Activated CD8-positive, alpha-beta memory T cell treated with anti-CD3 and anti-CD28 coated beads for 4 hours (primary cell): ENCODE measurements around the gene CACNA1C.
"Not testable (repeated sequence)": the region's sequence is repeated elsewhere in the genome, so short reads cannot be mapped to it uniquely, and the experiment has no call there.

Experiments used
- DNase-seq, 2 donors: peaks; one replicate each; pipeline ENCODE4 v3.0.0-alpha.2; 2020; ENCODE audit warnings: low read depth in 2 of 2

CACNA1C gene

DNA sequence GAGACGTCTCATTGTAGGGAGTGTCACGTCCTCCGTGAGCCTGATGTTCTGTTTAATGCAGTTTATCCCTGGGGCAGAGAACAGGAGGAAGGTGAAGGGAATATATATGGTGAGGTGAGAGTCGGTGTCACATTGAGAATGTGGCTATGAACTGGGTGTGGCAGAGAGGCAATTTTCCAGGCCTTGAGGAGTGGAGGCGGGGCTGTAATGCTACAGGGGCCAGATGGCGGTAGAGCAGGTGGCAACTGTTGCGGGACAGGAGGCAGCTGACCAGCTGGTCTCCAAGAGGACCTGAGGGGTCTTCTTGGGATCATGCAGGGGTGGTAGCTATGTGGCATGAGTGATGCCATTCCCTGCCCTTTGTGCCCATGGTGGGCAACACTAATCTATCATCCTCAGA, 59.6 kb downstream of the CACNA1C start:
- DNase-seq: no peak

DNA sequence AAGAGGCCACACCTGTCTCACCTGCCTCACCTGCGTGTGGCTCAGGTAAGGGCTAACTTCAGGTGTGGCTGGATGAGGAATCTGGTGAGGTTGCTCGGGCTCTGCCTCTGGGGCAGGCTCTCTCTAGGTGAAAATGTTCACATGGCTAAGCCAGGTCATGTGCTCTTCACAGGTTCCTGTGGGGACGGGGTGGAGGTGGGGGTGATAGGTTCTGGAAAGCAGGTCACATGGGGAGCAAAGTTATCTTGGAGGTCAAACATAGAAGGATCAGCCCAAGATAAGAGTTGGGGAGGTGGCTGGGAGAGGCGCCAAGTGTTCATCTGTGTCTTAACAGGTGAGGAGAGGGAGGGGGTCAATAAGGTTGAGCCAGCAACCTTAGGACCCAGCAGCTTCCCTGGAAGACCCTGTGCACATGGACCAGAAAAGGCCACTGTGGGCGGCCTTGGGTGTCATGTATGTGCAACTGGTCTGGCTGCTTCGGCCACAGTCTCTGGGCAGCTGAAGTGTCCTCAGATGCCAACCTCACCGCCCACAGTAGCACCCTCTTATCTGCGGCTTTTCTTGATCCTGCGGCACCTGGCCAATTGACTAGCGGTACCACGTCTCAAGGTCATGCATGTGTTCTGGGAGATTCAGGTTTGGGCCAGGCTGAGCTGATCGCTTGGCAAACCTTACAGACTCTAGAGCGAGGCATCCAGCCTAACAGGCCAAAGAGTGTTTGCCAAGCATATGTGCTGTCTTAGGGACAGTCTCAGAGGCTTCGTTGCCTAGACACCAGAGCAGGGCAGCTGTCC, 60.5 kb downstream of the CACNA1C start:
- no peak for DNase-seq

DNA sequence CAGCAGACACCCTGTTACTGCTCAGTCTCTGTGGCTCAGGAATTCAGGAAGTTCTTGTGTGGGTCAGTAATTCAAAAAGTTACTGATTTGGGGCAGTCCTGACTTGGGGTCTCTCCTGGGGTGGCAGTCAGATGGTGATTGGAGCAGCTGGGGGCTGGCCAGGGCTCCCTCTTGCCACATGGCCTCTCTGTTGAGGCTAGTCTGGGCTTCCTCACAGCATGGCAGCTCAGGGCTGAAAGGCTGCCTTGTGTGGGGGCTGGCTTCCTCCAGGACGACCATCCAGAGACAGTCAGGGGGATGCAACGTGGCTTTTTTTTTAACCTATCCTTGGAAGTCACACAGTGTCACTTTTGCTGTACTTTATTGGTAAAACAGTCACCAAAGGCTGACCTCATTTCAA, 61.3 kb downstream of the CACNA1C start:
- no peak for DNase-seq

DNA sequence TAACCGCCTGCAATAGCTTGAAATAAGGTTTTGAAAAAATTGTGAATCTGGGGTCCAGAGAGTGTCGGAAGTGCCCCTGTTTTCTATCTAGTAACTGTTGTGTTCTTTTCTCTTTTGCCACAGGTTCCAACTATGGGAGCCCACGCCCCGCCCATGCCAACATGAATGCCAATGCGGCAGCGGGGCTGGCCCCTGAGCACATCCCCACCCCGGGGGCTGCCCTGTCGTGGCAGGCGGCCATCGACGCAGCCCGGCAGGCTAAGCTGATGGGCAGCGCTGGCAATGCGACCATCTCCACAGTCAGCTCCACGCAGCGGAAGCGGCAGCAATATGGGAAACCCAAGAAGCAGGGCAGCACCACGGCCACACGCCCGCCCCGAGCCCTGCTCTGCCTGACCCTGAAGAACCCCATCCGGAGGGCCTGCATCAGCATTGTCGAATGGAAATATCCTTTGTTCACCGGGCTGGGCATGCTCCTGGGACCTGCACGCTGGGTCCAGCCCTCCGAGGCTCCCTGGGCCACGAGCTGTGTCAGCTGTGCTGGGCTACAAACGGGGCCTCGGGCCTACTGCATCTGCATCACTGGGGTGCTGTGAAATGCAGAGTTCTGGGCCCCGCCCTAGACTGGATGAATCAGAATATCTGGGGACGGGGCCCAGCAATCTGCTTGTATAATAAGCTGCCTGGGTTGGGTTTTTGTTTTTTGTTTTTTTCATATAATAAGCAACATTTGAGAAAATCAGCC, 62.5 kb downstream of the CACNA1C start:
- DNase-seq: no peak

DNA sequence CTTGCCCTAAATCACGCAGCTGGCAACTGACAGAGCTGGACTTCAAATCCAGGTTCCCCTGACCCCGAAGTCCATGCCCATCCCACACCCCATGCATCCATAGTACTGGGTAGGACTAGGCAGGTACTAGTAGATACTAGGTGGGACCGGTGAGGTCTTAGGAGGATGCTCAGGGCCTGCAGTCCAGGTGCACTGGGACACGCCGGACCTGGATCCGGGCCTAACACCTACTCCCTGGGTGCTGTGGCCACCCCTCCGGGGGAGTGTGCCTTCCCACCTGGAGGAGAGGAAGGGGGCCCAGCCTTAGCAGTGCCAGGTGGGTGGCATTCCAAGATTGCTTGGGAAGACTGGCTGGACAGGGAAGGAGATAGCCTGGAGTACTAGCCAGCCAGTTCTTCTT, 64.8 kb downstream of the CACNA1C start:
- no peak for DNase-seq

DNA sequence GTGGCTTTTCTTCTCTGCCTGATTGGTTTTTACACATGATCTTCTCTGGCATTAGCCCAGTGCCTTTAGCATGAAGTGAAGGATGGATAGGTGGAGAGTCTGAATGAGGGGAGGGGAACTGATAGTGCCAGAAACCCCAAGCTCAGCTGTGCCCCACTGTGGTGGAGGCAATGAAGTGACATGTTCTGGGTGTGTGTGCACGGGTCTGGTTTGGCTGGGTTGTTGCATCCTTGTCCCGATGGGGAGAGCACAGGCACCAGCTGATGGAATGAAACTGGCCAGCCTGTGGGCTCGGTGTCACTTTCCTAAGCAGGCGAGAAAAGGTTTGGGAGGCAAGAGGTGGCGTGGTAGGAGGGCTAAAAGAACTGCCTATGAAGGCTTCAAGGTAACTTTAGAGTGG, 65.3 kb downstream of the CACNA1C start:
- DNase-seq: no peak

DNA sequence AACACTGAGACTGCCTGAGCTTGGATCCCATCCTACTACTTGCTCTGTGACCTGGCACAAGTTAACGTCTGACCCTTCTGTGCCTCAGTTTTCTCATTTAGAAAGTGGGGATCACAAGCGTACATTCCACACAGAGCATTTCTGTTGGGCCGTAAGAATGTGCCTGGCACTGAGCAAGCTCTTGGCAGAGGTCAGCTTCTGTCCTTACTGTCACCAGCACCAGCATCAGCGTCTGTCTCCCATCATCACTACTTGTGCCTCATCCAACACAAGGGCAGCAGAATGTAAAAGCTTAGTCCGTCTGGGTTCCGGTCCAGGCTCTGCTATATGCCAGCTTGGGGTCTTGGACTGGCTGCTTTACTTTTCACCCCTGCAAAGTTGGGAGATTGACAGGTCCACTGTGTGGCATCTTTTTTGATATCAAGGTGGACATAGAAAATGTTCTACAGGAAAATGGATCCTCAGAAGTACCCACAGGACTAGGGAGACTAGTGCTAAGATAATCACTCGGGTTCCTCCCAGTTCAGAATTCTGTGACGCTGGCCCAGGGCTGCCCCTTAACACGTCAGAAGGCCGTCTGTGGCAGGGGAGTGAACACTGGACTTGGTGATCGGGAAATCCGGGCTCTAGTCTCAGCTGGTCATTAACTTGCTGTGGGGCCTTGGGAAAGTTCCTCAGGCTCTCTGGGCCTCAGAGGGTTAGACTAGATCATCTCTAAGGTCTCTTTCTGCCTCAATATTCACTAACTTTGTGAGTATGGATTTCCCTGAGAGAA, 65.9 kb downstream of the CACNA1C start:
- no peak for DNase-seq

DNA sequence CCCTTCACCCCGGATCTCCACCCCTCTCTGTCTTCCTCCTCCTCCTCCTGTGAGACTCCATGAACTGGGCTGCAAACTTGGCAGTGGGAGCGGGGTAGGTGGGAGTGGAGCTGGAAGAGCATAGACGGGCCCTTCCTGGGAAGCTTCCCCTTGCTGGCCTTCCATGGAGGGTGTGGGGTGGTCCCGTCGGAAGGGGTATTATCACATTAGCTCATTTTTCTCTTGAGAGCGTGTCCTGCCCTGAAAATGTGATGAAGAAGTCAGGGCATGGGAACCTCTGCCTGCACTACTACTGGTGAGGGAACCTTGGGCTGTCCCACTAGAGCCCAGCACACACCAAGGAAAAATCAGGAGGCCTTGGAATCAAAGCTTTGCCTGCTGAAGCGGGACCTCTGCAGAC, 66.5 kb downstream of the CACNA1C start:
- no peak for DNase-seq

DNA sequence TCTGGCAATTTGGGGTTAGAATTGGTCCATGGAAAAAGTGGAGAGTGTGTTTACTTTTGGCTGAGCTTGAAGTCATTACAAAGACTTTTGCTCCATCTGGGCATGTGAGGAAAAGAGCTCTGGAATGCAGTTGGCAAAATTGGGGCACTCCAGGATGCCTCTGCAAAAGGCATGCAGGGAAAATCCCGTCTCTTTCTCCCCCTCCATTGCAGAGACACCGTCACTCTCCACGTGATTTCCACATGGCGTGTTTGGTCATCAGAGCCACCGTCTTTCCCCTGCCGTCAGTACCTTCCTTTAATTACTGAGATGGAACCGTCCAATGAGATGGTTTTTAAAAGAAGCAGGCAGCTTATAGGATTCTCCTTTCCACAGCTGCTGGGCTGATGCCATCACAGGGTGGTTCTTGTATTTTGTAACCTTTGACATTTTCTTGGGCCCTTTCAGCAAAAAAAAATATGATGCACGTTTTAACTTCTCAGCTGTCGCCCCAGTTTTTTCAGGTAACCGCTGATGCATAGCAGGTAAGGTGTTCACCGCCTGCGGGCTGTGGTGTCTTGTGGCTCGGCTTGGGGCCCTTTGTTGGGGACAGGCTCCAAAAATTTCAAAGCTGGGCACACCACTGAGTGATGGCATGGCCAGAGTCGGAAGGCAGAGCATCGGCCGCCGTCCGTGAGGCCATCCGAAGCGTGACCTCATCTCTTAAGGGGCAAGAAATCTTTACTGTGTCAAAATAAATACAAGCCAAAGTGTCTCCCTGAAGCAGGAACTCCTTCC, 68.4 kb downstream of the CACNA1C start:
- no peak for DNase-seq

DNA sequence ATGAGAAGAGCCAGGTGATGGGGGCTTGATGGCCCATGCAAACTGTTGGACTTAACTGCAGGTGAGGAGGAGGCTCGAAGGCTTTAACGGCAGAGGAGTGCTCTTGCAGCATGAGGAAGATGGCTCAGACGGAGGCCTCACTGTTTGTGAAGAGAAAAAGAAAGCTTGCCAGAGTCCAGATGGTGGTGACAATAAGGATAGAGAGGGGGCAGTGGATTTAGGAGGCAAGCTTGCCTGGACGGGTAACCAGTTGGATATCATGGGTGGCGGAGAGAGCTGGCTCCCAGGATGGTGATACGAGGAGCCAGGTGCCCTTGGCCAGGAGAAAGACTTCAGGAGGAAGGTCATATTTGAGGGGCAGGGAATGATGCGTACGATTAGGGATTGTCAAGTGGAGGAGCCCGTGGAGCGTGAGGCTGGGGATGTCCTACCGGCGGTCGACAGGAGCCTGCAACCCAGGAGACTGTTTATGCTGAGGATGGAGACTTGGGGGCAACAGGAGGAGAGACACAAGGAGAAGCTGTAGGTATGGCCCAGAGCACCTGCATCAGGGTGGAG, 71.8 kb downstream of the CACNA1C start:
- DNase-seq: no peak

DNA sequence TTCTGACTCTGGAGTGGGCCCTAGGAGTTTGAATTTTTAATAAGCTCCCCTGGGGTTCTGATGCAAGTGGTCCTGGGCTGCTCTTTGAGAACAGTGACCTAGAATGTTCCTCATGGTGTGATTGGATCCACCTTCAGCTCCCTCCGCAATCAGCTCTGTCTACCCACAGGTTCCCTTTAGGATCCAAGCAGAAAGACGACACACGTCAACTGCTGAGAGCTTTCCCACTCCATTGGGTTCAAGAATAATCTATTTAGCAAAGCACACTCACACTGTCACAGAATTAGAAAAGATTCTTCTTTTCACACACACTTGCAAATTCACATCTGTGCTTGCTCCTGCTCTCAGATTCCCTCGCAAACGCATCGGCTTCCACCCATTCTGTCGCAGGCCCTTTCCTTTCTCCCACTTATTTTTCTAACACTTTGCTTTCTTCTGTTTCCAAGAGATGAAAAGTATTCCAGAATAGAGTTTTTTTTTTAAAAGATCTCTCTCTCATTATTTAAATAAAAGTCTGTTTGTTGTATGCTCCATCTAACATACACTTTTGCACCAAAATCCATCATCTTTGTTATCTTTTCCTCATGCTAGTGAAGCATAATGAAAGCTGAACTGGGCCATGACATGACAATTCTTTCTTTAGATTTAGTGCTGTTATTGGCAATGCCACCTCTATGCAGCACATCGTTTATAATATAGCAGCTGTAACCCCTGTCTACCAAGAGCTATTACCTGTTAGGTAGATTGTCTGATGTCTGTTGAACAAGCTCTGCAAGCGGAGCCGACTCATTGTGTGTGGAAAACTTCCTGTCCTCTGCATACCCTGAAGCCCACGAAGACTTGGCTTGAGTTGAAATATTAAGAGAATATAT, 73.1 kb downstream of the CACNA1C start:
- no peak for DNase-seq

DNA sequence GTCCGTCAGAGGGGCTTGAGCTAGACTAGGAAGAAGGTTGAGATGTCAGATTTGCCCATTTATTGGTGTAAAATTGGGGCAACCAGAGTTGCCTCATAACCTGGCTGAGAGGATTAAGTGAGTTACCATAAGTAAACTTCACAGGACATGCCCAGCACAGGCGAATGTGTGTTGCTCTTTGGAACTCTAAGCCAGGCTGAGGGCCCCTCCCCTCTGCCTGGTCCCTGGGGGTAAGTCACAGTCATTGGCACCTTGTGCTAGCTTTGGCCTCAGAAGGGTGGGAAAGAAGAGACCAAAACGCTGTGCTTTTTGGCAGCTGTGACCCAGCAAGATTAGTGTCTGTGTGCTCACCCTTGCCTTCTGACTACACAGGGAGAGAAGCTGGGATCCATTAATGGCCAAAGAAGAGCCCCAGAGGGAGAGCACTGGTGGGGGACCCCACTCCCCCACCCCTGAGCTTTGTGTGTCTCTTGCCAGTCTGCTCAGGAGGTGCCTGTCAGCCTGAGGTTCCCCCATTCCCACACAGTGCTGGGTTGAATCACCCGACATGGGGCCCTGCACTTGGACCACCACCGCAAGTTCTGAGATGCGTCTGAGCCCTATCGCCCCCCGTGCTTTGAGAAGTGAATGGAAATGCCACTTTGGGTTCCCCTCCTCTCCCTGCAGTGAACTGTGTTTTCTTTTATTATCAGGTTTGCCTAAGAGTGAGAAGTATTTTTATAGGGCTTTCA, 74.1 kb downstream of the CACNA1C start:
- DNase-seq: no peak

DNA sequence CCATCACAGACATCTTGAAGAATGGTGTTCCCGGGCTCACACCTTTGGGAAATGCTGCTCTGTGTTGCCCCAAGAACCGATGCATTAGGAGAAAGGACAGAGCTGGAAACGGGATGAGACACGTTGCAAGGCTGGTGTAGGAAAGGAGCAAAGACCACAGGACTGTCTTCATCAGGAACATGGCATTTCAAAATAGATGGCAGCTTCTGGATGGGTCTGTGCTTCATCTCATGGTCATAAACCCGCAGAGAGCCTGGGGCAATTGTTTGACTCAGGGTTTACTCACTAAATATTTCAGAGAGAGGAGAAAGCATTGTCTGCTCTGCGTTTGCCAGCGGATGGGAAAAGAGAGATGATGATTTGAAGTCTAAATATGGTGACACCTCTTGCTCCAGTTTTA, 76.3 kb downstream of the CACNA1C start:
- DNase-seq: no peak

DNA sequence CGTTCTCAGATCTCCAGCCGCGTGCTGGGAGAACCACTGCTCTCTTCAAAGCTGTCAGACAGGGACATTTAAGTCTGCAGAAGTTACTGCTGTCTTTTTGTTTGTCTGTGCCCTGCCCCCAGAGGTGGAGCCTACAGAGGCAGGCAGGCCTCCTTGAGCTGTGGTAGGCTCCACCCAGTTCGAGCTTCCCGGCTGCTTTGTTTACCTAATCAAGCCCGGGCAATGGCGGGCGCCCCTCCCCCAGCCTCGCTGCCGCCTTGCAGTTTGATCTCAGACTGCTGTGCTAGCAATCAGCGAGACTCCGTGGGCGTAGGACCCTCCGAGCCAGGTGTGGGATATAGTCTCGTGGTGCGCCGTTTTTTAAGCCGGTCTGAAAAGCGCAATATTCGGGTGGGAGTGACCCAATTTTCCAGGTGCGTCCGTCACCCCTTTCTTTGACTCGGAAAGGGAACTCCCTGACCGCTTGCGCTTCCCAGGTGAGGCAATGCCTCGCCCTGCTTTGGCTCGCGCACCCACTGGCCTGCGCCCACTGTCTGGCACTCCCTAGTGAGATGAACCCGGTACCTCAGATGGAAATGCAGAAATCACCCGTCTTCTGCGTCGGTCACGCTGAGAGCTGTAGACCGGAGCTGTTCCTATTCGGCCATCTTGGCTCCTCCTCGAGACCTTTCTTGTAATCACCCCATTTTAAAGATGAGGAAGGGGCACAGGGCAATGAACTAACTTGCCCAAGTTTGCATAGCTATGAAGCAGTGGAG, 83.1 kb downstream of the CACNA1C start:
- not testable (repeated sequence) for DNase-seq

DNA sequence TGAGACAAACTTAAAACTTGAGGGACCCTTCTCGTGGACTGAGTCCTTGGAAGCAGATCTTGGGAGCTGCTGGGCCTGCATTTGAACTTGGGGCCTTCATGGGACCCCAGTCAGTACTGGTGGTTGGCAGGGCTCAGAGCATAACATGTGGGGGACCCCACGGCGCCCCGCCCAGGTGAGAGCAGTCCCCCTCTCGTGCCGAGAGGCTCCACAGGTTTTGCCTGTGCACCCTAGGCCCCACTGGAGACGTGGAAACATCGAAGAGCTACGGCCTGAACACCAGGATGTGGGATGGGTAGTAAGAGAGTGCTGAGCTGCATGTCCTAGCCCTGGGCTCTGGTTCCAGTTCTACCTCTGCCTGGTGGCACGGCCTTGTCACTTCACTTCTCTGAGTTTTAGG, 84.1 kb downstream of the CACNA1C start:
- no peak for DNase-seq

DNA sequence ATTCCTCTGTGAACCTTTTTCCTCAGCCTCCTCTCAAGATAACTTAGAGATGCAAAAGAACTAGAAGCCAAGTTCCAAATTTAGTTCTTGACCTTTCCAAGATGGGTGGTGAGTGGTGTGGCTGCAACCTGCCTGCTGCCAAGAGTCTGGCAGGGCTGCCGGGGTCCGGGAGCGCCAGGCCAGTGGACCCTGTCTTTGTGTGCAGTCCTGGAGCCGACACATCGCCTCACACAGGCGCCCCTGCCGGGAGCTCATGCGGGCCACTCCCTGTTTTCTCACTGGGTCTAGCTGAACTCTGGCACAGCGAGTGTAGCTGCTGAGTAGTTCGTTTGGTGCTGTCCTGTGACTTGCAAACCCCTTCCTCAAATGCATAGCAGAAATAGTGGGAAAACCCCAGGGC, 84.9 kb downstream of the CACNA1C start:
- DNase-seq: no peak

DNA sequence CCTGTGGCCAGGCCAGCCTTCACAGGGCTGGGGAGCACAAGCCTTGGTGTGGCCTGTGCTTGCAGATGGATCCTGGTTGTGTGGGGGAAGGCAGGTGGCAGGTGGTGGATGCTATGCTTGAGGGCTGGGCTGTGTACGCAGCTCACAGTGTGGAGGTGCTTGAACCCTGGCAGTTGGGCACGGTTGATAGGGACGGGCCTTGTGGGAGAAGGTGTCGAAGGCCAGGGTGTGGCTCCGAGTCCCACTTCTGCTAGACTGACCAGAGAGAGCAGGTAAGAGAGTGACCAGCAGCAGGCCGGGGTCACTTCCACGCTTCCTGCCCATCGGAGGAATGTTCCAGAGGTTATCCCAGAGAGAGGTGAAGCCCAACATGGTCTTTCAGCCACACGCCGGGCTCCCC, 85.5 kb downstream of the CACNA1C start:
- DNase-seq: no peak

DNA sequence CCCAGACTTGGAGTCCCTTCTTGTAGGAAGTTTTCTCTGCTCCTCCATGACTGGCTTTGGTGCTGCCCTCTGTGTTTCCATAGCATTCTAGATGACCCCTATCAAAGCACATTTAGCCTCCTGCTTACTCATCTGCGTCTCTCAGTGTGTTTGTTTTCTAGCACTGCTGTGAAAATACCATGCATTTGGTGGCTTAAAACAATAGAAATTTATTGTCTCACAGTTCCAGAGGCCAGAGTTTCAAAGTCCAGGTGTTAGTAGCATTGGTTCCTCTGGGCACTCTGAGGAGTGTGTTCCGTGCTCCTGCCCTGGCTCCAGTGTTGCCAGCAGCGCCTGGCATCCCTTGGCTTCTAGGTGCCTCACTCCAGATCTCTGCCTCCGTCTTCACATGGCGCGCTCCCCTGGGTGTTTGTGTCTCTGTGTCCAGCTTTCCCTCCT, 86.1 kb downstream of the CACNA1C start:
- DNase-seq: no peak

DNA sequence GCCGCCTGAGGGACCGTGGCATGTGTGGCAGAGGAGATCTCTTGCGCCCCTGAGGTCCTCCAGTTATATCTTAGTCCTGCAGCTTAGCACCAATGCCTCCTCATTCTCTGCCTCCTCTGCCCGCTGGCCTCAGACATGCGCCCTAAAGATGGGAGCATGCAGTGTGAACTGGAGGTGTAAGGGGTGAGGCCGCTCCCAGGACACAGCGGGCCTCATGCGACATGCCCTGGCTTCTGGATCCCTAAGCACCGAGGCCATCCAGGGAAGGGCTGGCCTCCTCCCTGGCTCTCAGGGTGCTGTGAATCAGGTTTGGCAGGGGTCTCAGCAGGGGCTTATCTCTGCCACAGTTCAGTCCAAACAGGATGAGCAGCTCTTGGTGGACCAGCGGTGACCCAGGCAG, 86.9 kb downstream of the CACNA1C start:
- no peak for DNase-seq
